Anterior cingulate cortex (tissue), 58 donors: Measurements from ENCODE around the gene ZNF18.
A peak's percentile ranks its signal among the peaks of the same experiment; 100 is the strongest.

ENCODE experiments used
- DNase-seq, 58 donors: peaks; one replicate each; lab custom pipeline; 2025; lab: John Stamatoyannopoulos, UW

ZNF18 gene, protein sequence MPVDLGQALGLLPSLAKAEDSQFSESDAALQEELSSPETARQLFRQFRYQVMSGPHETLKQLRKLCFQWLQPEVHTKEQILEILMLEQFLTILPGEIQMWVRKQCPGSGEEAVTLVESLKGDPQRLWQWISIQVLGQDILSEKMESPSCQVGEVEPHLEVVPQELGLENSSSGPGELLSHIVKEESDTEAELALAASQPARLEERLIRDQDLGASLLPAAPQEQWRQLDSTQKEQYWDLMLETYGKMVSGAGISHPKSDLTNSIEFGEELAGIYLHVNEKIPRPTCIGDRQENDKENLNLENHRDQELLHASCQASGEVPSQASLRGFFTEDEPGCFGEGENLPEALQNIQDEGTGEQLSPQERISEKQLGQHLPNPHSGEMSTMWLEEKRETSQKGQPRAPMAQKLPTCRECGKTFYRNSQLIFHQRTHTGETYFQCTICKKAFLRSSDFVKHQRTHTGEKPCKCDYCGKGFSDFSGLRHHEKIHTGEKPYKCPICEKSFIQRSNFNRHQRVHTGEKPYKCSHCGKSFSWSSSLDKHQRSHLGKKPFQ

DNA sequence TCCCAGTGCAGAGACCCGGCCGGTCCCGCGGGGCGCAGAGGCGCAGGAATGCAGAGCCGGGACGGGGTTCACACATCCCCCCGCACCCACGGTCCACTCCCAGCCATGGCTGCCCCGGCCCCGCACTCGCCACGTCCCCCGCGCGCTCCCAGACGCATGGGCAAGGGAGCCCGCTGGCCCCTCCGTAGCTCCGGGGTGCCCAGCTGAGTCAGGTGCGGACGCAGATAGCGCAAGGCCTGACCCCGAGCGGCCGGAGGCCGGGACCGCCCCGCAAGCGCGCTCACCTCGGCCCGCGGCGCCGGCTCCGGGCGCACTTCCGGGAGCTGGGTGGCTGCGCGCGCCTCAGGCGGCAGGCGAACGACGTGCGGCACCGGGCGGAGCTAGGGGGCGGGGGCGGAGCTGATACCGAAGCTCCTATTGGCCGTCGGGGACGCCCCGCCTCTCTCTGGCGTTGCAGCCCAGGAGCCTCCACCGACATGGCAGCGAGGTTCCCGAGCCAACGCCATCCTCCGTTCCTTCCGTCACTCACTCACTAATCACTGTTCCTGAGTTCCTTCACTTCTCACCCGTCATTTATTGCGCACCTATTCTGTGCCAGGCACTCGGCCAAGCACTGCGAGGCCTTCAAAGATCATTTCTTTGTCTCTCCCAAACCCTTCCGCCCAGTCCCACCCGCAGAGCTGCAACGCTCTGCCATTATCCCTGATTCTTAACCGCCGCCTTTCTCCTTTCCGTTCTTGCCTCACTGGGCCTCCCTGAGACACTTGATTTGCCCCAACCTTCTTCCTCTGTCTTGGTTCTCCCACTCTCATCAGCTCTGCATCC lies at the start of gene ZNF18:
TSS of gene ZNF18 (minus strand) at position 329 of the 825 bp plus-strand sequence. CDS start 4,646 bp downstream, outside the sequence.
- DNase-seq: peak; percentile 58 to 97 (median 92)

DNA sequence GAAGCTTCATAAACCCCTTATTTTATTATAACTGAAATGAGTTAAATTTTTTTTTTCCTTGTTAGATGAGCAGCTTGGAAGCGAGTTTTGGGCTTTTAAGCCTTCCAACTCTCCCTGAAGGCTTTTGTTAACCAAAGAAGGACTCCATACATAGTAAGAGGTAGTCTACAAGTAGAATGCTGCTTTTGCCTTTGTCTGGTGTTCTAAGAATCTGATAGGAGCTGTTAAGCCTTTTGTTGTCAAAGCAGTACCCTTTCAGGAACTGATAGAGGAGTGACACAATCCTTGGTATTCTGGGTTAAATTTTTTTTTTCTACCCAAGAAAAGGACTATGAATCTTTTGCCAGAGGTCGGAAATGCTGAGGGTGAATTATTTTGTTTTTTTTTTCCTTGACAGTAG lies 49.5 kb upstream of the ZNF18 start:
- no peak for DNase-seq

DNA sequence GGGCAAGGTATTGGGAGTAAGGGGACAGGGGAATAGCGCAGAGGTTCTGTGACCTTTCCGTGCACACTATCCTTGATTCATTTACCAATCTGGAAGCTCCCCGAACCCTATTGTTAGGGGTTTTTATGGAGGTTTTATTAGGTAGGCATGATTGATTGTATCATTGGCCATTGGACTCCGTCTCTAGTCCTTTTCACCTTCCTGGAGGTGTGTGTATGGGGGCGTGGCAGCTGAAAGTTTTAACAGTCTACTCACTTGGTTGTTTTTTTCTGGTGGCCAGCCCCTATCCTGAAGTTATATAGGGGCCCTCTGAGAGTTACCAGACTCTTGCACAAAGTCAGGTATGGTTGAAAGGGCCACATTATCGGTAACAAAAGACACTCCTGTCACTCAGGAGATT lies 46.4 kb upstream of the ZNF18 start:
- DNase-seq: no peak

DNA sequence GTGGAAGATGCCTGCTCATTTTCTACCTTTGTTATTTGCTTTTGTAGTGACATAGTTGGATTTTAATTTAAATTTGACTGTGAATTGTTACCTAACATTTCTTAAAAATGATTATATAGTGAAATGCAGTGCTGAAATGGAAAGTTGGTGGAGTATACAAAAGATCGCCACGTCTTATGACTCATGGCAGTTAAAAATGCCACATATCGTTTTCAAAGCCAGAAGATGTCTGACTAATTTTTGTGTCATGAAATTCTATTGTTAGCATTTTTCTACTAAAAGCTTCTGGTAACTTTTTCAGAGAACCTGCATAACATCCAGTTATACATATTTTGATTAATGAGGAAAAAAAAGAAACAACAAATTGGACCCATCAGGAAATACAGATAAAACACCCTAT lies 44.0 kb upstream of the ZNF18 start:
- peak in 1 of 58 donors; percentile 0 for DNase-seq

DNA sequence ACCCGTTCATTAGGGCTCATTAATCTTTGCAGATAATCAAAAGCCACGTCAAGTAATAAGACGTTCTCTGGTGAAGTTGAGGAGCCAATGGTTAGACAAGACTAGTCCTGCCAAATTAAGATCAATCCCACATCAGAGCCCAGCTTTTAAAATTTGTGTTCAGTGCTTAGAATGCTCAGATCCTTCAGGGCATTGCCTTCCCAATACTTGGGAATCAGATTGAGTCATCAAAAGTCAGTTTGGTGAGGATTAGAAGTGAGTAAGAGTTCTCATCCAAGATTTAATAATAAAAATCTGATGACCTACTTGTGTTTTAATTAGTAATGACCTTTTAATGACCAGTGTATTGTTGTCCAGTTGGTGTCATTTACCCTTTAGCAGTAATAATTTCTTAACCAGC lies 43.2 kb upstream of the ZNF18 start:
- no peak for DNase-seq

DNA sequence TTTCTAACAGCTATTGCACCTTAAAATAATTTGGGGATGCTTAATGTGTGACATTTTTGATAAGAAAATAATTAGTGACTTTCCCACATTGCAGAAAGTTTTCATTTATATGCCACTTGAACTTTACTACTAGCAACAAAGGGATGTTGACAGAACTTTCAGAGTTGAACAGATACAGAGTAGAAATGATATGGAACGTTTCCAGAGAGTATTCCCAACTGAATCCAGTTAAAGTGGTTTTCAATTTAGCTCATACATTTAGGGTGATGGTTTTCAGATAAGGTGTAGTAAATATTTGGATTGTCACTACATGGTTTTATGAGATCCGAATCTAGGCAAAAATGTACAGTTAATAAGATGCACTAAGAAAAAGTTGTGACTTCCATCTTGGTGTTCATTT lies 40.7 kb upstream of the ZNF18 start:
- no peak for DNase-seq

DNA sequence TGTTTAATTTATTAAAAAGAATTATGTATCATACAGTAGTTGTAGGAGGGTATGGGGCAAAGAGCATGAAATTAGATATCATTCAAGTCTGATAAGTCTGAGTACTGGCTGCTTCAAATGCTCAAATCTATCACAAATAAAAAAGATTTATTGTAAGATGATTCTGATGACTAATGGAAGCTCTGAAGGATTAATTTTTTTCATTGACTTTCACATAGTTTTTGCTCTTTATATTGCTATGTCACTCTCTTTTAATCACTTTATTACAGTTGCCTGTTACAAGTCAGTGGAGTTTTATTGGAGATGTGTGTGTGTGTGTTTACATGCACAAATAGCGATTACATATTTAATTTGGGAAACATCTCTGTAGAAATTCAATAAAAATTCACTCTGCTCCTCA lies 38.4 kb upstream of the ZNF18 start:
- DNase-seq: no peak

DNA sequence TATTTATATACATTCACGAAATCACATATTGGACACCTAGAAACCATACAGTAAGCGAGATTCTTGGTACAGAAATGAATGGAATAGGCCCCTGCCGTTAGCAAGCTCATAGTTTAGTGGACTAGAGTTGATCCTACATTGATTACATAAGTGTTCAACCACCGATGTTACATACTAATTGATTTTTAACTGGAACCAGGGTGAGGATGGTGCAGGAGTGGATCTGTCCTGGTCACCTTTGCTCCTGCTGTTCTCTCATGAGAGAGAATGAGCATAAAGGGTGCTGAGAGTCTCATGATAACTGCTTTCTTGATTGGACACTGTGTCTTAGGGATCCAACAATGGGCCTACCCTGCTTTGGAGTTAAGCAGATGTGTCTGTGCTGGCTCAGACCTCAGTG lies 37.3 kb upstream of the ZNF18 start:
- DNase-seq: no peak

DNA sequence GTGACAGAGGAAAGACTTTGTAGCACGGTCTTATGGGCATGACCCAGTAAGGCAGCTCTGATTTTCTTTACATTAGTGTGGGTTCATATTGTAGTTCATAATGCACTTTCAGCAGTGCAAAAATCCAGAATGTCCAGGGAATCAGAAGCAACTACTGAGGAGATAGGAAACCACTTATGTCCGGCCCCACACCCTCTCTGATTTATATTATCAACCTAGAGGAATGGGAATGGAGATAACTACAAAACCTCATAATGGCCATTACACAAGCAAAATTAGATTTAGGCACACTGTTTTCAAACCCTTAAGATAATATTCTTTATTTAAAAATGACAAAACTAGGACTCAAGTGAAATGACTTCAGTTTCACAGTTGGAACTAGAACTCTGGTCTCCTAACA lies 31.3 kb upstream of the ZNF18 start:
- DNase-seq: no peak

DNA sequence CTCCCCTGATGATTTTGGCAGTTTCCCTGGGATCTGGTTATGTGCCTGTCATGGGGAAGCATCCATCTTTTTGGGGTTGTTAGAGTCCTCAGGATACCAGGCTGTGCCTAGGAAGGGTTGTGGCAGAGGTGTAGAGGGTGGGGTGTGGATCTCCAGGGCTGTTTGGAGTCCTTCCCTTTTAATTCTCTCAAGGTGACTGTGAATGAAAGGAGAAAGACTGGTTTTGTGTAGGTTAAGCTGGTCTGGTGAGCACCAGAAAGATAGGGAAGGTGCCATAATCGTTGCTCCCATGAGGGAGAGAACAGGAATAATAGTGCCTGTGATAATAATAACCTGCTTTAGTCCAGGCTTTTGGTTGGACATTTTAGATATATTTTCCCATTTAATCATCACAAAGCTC lies 30.4 kb upstream of the ZNF18 start:
- no peak for DNase-seq

DNA sequence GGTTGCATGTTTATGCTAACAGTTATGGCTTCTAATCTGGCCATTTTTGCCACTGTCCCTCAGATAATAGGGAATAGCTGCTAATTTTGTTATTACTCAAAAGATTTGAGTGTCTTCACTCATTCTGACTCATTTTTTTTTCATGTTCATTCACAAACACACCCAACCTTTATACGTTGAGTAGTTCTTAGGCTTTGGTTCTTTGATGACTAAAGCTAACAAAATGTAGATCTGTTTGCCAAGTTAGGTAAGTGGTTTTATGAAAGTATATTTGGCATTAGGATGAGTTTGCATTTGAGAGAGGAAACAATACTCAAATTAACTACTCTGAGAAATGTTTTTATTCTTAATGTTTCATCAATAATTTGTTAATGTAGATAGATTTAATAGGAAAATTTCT lies 27.1 kb upstream of the ZNF18 start:
- no peak for DNase-seq

DNA sequence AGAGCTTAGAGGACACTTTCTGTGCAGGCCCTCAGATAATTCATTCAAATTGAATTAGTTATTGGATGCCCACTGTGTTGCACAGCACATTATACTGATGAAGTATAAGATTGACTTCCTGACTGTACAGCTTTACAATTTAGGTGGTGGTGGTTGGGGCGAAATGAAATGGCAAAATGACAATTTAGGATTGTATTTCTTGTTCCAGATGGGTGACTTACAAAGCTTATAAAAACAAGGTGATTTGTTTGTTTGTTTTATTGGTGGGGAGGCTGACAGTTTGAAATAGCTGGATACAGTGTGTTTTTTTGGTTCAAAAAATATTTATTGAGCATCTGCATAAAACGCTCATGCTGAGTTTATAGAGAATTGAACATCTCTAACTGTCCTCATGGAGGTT lies 25.0 kb upstream of the ZNF18 start:
- DNase-seq: no peak

DNA sequence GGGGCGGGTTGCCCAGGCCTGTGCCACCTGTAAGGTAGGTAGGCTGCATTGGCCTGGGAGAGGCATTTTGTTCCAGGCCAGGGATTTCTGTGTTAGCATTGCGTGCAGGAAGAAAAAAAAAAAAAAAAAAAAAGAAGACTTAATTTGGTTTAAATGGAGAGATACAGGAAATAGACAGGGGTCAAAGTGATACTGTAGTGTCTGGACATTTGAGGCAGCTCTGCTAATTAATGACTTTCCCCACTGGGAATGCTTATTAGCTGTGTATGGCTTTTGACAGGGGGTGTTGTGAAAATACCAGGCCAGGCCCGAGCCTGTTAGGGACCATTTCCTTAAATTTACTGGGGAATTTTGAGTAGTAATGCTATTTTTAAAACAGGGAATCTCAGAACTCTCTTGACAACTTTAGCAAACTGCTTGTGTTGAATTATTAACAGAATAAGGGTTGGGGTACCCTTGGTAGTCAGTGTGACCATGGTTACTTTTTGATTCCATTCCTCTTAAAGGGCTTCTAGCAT lies 24.4 kb upstream of the ZNF18 start:
- no peak for DNase-seq

DNA sequence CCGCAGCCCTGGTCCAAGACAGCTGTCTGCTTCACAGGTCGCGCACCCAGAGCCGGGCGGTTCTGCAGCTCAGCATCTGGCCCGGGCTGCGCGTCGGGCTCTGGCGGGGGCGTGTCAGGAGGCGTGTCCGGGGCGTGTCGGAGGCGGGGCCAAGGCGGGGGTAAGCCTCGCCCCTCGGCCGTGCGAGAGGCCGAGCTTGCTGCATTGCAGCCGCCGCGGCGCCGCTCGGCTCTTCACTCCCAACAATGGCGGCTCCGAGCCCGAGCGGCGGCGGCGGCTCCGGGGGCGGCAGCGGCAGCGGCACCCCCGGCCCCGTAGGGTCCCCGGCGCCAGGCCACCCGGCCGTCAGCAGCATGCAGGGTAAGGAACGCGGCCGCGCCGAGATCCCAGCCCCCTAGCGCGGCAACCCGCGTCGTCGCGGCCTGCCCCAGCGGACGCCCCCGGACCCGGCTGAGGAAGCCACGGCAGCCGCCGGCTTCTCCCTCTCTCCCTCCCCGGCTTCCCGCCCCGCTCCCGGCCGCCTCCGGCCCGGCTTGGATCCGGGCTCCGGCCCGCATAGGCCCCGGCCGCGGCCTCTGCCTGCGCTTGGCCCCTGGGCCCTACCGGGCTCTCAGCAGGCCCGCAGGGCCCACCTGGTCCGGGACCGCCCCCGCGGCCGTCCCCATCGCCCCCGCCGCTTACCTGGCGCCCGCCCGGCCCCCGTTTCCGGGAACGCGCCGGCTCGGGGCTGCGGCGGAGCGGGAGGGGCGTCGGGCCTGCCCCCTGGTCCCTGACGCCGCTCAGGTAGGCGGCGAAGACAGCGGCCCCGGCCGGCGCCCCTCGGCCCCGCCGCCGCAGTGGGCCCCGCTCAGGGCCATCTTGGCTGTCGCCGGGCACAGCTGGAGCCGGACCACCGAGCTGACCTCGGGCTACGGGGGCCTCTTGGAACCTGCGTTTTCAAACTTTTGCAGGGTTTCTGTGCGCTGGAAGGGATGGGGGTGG lies 23.7 kb upstream of the ZNF18 start, which contains the start of gene MAP2K4:
TSS of gene MAP2K4 (plus strand) at position 236 of the 981 bp plus-strand sequence. CDS start at position 246, 10 bp downstream.
- peak; percentile 33 to 95 (median 87) for DNase-seq

DNA sequence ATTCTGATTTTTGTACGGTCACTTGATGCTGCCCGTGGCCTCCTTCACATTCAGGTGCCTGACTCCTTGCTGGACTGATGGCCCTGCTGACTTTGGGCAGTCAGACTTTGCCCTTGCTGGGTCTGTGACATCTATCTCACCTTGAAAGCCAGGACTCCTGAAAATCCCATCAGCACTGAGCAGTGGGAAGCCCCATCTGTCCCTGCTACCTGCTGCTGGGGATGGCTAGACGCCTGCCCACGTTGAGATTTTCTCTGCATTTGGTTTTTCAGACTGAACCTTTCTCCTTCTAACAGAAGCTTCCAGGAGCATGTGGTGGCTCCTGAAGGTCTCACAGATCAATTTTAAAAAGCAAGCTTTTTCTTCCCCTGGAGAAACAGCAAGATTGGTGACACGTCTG lies 10.2 kb upstream of the ZNF18 start:
- no peak for DNase-seq

DNA sequence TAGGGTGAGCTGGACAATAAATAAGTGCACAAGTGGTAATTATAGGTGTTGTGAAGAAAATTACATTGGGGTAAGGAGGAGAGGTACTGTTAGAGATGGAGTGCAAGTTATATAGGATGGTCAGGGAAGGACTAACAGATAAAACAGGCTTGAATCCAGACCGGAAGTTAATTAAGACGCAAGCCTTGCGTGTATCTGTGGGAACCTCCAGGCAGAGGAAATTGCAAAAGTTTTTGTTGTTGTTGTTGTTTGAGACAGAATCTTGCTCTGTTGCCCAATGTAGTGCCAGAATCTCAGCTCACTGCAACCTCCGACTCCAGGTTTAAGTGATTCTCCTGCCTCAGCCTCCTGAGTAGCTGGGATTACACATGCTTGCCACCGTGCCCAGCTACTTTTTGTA lies 2.4 kb upstream of the ZNF18 start:
- DNase-seq: no peak

DNA sequence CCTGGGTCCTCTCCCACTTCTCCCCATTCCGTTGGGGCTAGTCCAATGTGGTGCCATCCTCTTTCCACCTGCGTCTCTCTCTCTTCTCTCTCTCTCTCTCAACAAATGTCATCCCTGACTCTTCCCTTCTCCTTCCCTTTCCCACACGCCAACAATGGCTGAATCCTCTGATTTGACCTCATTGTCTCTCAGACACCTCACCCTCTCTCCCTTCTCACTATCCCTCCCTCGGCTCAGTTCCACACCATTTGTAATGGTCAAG lies 628 bp upstream of the ZNF18 start:
- peak in 1 of 58 donors; percentile 19 for DNase-seq

DNA sequence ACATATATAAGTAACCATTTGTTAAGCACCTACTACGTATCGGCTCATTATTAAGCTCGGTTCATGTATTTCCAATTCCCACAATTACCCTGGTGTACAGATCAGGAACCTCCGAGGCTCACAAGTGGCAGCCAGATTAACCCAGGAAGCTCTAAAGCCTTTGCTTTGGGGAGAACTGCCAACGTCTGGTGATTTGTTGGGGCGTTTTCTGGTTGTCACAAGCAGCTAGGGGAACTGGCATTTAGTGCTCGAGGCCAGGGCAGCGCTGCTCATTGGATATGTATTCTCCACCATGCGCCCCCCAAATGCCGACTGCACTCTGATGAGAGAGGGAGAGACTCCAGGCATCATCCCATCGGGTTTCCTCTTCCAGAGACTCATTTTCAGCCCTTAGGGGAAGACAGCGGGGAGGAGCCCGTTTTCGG lies 541 bp downstream of the ZNF18 start:
- DNase-seq: peak in 32 of 58 donors; percentile 23 to 77 (median 60)

DNA sequence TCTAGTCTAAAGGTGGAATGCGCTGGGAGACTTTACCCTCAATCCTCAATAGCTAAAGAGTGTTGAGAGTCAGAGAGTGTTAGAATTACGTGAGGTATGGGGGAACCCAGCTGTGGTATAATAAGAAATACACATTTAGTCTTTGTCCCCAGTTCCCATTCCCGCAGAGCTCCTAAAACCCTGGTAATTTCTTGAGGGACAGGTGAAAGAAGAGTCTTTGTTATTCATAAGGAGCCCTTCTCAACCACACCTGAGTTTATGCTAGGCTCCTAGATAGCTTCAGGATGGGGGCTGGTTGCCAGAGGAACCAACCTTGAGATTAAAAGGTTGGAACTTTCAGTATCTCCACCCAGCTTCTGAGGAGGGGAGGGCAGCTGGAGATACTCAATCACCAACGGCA lies 5.8 kb downstream of the ZNF18 start:
- no peak for DNase-seq

DNA sequence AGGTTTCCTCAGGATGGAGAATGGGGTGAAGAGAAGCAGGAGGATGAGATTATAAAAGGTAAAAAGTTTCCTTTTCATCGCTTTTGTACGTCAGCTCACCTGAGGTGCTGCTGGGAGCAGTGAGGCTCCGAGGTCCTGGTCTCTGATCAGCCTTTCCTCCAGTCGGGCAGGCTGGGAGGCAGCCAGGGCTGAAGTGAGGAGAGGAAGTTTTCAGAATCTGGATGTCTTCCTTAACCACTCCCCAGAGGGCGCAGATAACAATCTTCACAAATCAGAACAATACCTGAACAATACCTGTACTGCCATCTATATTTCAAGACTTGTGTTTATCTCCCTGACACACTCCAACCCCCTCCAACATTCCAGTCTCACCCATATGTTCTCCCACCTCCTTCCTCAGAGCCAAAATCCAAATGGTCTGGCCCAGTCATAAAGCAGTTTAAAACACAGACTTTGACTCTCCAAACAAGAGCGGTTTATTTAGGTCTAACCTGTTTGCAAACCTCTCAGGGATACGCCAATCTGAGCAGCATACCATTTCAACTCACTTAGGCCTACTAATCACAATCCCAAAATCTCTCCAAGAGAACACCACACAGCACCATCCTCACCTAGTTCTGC lies 6.8 kb downstream of the ZNF18 start:
- no peak for DNase-seq
